Choroid plexus epithelial cell (primary cell): ENCODE results near the gene SOD3.
A peak's percentile ranks its signal among the peaks of the same experiment; 100 is the strongest.

ENCODE experiments used
- DNase-seq: peaks from one replicate; pipeline ENCODE4 v3.0.0-alpha.2; 2010; ENCODE audit warnings: low read depth
- H3K4me3 ChIP-seq: 2 replicates; pipeline ENCODE4 v1.5.1; 2011; ENCODE audit warnings: low read depth, mild to moderate bottlenecking, control low read depth, low read length, moderate library complexity
- CTCF ChIP-seq: conservative IDR thresholded peaks from 2 replicates; pipeline ENCODE4 v1.5.1; 2011; ENCODE audit warnings: low read depth, mild to moderate bottlenecking, control low read depth, inconsistent platforms, low read length, moderate library complexity

The SOD3 gene

GRCh38 chr4:24808261-24808660 is 12.9 kb downstream of the SOD3 start:
- no peak overlapping the region for H3K4me3 ChIP-seq
- no peak for TF ChIP-seq CTCF
- DNase-seq: no peak

GRCh38 chr4:24808955-24809354 is 13.6 kb downstream of the SOD3 start:
- no peak for TF ChIP-seq CTCF
- H3K4me3 ChIP-seq: no peak overlapping the region
- DNase-seq: no peak

GRCh38 chr4:24809376-24809775 is 14.0 kb downstream of the SOD3 start:
- H3K4me3 ChIP-seq: no peak overlapping the region
- DNase-seq: peak; percentile 17
- peak; percentile 39 for TF ChIP-seq CTCF

- peak; percentile 46 for DNase-seq
- TF ChIP-seq CTCF: no peak
Measured at GRCh38 chr4:24809815-24810405, 14.5 kb downstream of the SOD3 start.

GRCh38 chr4:24810871-24811631 is 15.7 kb downstream of the SOD3 start:
- no peak for DNase-seq
- TF ChIP-seq CTCF: no peak
- no peak overlapping the region for H3K4me3 ChIP-seq

More at GRCh38 chr4:24809815-24810405, 14.5 kb downstream of the SOD3 start:
- no peak overlapping the region for H3K4me3 ChIP-seq

GRCh38 chr4:24813732-24814131 is 18.4 kb downstream of the SOD3 start:
- no peak overlapping the region for H3K4me3 ChIP-seq
- no peak for TF ChIP-seq CTCF
- no peak for DNase-seq

GRCh38 chr4:24816797-24817196 is 21.4 kb downstream of the SOD3 start:
- DNase-seq: no peak
- no peak overlapping the region for H3K4me3 ChIP-seq
- no peak for TF ChIP-seq CTCF
